Limb (tissue), 2 donors: ENCODE data around the gene CBX5.

Experiments
- DNase-seq, 2 donors: peaks; one replicate each; pipeline ENCODE4 v3.0.0-alpha.2; 2016; ENCODE audit errors: extremely low spot score in 2 of 2

The CBX5 gene

DNA sequence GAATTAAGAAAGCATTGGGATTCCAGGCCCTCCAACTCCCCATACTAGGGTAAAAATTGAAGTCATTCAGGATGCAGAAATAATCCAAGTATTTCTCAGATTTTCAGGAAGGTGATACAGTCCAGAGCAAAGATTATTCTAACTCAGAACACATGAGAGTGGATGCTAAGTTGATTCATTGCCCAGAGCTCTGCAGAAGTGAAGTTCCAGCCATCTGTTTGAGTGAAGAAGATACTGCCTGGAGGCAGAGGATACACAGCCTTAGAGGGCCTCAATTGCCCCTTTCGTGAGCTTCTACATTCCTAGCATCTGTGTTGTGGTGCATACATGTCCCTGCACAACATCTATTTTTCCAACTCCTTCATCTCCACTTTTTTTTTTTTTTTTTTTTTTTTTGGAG, 54.3 kb downstream of the CBX5 start:
- no peak for DNase-seq

- no peak for DNase-seq
Observed at GRCh38 chr12:54222609-54223008, 57.3 kb downstream of the CBX5 start.

DNA sequence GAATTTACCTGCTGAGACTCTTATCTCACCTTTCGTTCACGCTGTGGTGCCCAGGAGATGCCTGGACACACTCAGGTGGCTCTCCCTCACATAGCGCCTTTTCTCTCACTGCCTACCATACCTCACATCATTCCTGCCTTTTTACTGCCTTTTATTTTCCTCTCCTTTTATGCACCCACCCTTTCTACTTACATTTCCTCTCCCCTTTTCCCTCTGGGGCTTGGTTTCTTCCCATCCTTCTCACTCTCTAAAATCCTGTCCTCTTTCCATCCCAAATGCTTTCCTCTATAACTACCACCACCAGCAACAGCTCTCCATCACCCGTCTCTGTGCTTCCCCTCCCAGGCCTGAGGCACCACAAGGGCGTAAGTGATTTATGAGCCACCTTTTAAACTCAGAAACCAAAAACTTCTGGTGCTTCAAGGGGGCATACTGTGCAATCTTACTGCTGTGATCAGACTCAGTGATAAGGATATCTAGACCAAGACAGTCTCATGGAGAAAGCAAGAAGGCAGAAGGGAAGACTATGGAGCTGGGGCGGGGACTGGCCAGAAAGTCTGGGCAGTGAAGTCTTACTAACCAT, 58.4 kb downstream of the CBX5 start:
- DNase-seq = no peak

GRCh38 chr12:54220567-54220966, 59.4 kb downstream of the CBX5 start:
- no peak for DNase-seq

GRCh38 chr12:54220092-54220557, 59.8 kb downstream of the CBX5 start:
- peak; percentile 75 to 89 for DNase-seq

DNA sequence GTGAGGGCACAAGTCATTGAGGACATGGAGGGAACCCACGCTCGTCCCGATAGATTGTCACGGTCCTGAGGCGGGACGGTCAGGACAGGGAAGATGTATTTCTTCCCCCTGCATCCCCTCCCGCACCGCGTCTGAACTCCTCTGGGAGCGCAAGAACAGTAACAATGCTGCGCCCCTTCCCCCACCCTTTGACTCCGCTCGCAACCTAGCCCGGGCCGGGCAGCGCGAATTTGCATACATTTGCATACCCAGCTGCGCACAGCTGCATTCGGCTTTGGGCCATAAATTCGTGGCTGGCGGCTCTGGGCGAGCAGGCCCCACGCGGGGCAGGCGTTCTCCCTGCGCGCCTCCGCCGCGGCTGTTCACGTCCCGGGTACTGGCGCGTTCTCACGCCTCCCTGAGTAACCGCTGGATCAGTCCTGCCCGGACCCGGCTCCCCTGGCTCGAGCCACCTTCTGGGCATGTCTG, 62.1 kb downstream of the CBX5 start:
- DNase-seq = peak; percentile 14 to 75

DNA sequence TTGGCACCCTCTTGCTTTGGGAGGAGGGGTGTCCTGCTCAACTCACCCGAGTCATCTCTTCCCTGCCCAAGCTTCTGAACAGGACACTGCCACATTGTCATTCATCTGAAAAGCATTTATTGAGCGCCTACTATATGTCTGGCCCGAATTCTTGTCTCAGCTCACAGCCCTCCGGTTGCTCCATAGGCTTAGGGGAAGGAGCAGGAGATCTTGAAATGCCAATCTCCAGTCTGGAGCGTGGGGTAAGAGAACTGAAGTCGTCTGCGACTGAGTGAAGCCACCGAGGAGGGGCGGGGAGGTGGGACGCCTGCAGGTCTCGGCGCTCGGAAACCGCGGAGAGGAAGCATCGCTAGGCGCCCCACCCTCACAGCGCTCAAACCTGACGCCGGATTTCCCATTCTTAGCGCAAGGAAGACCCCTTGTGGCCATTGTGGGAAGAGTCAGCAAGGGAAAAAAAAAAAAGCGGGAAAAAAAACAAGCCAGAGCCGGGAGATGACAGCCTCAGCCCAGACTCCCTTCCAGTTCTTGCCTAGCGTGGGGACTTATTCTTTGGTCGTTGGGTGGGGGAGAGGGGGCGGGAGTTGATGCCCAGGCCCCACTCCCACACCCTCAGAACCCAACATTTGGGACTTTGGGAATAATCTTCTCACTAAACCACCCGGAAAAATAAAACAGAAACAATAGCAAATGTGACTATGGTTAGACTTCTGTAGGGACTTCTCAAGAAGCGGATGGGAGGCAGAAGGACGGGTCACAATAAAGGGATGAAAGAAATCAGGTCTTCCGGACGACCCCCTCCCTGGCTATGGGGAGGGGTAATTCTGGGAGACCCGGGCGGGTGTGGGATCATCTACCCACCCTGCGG, 62.9 kb downstream of the CBX5 start:
- DNase-seq = peak; percentile 85 to 87

GRCh38 chr12:54215989-54216796, 63.7 kb downstream of the CBX5 start:
- DNase-seq = peak in 1 of 2 donors; percentile 68

DNA sequence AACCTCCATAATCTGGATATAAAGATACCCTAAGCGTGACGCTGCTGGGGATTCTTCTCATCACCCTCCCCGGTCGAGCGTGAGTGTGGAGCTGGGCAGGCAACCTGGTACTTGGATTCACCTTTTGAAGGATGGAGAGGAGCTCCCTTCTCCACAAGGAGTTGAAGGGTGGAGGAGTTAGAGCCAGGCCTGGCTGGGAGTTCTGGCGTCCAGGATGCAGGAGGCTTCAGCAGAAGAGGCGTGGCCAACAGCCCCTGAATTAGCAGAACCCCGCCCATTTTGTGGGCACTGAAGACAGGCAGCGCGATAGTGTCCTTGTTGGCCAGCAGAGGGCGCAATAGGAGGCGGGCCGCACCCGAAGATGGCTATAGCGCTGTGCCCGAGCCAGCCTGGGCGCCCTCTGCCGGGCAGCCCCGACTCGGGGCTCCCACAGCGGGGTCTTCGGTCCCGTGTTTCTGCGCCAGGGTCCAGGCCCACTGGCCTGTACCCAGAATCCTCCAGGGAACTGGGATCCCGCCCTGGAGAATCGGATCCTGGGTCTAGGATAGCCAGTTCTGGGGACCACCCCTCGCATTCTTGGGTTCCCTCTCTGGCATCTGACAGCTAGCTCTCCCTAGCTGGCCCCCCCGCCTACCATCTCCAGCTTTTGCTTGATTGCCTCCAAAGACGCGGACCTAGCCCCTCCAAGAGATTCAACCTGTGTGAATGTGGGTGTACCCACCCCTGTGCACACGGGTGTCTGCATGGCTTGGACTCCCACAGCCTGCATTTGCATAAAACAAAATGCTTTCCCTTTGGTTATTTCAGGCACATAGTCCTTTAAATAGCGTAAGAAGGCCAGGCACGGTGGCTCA, 65.1 kb downstream of the CBX5 start:
- DNase-seq = peak; percentile 87 to 89

GRCh38 chr12:54213079-54213478, 66.8 kb downstream of the CBX5 start:
- DNase-seq = no peak

- no peak for DNase-seq
Observed at GRCh38 chr12:54211920-54212319, 68.0 kb downstream of the CBX5 start.

GRCh38 chr12:54210400-54210790, 69.5 kb downstream of the CBX5 start:
- no peak for DNase-seq

- no peak for DNase-seq
Observed at GRCh38 chr12:54208591-54208990, 71.3 kb downstream of the CBX5 start.

DNA sequence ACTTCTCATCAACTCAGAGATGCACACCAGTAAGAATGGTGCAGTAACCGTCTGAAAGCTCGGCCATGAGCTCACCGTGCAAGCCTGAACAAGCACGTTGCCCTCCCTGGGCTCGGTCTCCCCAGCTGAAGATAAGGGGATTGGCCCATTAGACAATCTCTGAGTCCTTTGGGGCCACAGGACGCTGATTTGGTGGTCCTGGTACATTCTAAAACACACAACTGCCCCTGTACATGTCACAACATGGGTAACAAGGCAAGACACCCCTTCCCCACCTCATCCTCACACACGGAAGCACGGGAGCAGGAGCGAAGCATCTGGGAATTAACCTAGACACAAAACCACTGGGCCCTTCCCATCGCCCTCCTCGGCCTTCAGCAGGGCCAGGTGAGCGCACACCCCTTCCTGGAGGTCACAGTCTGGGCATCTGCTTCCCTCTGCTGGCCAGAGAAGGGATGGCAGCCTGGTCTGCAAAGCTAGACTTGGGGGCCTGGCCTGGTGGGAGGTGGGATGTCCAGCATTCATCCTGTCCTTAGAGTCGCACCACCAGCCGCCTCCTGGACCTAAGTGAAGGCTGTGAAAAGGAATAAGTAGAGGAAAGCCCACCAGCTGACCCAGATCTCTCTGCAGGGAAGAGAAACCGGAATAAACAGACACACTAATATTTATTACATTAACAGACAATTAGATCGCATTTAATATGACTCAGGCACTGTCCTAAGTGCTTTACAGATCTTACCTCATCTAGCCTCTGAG, 72.2 kb downstream of the CBX5 start:
- peak; percentile 69 to 92 for DNase-seq

DNA sequence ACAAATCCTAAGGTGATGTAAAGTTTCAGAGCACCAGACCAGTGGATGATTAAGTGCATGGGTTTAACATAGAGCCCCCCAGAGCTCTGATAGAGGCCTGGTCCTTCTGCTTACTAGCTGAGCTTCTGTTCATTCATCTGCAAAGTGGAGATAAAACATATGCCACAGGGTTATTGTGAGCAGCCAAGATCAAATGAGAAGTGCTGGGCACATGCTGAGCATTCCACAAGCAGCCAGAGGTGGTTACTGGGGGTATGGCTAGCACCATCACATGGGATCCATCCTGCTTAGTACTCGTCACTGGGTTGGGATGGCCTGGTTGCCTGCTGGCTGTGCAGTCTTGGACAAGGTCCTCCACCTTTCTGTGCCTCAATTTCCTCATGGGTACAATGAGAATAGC, 73.1 kb downstream of the CBX5 start:
- DNase-seq = no peak

- no peak for DNase-seq
Observed at GRCh38 chr12:54204316-54204715, 75.6 kb downstream of the CBX5 start.

- peak; percentile 74 to 89 for DNase-seq
Observed at GRCh38 chr12:54201001-54201794, 78.7 kb downstream of the CBX5 start.

- DNase-seq = no peak
Observed at GRCh38 chr12:54200412-54200811, 79.5 kb downstream of the CBX5 start.

GRCh38 chr12:54199917-54200316, 80.0 kb downstream of the CBX5 start:
- DNase-seq = no peak
